K562 (cell line): Measurements from ENCODE around the gene PPP1R3G. TPM values are rescaled to one million over a fixed set of nuclear protein-coding genes. Genes with fewer than 3 reads are reported as not detected.

Experiments used
- ATAC-seq: fragments of 200-7000 bp; cut with Tn5 transposase; 3 replicates; pipeline ENCODE4 v1.9.1; 2020; ENCODE audit warnings: moderate library complexity
- BruUV-seq: library from RNA; stranded (reverse); fragments of 400-500 nt; replicated peaks from 2 replicates; lab custom pipeline; 2021; lab: Mats Ljungman, UMichigan
- CTCF ChIA-PET: fragments of 300-600 bp; formaldehyde crosslinking; extraction: SDS; loops from one replicate; lab custom pipeline; 2021; ENCODE audit warnings: low intra/inter-chr PET ratio; lab: Yijun Ruan, JAX
- POLR2A ChIA-PET: fragments of 300-600, 350-650 bp; sonication (Branson Sonifier 250); formaldehyde crosslinking; extraction: SDS; loops from one replicate; lab custom pipeline; 2021; ENCODE audit warnings: antibody characterized with exemption, inconsistent platforms; lab: Yijun Ruan, JAX
- DNase-seq, 4 experiments: peaks; one replicate each; pipeline versions ENCODE4 v3.0.0 to v3.0.0-alpha.2; 2011 to 2018; ENCODE audit warnings: low spot score in 3 of 4, mixed read lengths in 3 of 4; ENCODE audit errors: extremely low read depth in 1 of 4
- FAIRE-seq: peaks from 2 replicates; lab custom pipeline; 2011; peaks lifted over from hg19 to GRCh38; lab: Jason Lieb, UNC
- H2AFZ ChIP-seq: 2 replicates; pipeline ENCODE4 v1.6.0; 2011; ENCODE audit warnings: low read depth, low read length, control low read depth, inconsistent platforms
- H3K27ac ChIP-seq: fragments of 200-600 bp; 3 replicates; pipeline ENCODE4 v1.8.0; 2011; ENCODE audit warnings: low read depth, mild to moderate bottlenecking, control low read depth, inconsistent platforms, low read length, moderate library complexity, mixed read lengths; ENCODE audit errors: extremely low read depth
- H3K27me3 ChIP-seq, 2 experiments: fragments of 300-600 bp in 1 of 2; 2 replicates in 1 of 2; 3 replicates in 1 of 2; pipeline versions ENCODE4 v1.6.0 to v1.8.0; 2011; ENCODE audit warnings: inconsistent platforms in 2 of 2, low read length in 2 of 2, mild to moderate bottlenecking in 1 of 2, mixed read lengths in 1 of 2, moderate library complexity in 1 of 2; ENCODE audit not compliant: control insufficient read depth in 2 of 2, insufficient read depth in 2 of 2
- H3K36me3 ChIP-seq: fragments of 300-600 bp; 3 replicates; pipeline ENCODE4 v1.8.0; 2011; ENCODE audit warnings: mild to moderate bottlenecking, low read length, inconsistent platforms; ENCODE audit not compliant: control insufficient read depth, insufficient read depth
- H3K4me1 ChIP-seq, 2 experiments: fragments of 200-600 bp in 1 of 2; replicated peaks in 1 of 2; 2 replicates in 1 of 2; 3 replicates in 1 of 2; pipeline versions ENCODE4 v1.5.1 to v1.8.0; 2011; ENCODE audit warnings: inconsistent platforms in 2 of 2, low read length in 2 of 2, mild to moderate bottlenecking in 1 of 2, mixed read lengths in 1 of 2, moderate library complexity in 1 of 2; ENCODE audit not compliant: control insufficient read depth in 2 of 2, insufficient read depth in 2 of 2
- H3K4me2 ChIP-seq: 2 replicates; pipeline ENCODE4 v1.6.1; 2011; ENCODE audit warnings: low read length, control low read depth, inconsistent platforms, mixed read lengths; ENCODE audit not compliant: insufficient read depth
- H3K4me3 ChIP-seq: fragments of 200-600 bp; sonication (generic), shearing (Covaris generic); 2 replicates; pipeline ENCODE4 v1.5.1; 2016; ENCODE audit warnings: control low read depth, inconsistent platforms
- H3K79me2 ChIP-seq: fragments of 200-600 bp; 3 replicates; pipeline ENCODE4 v1.8.0; 2011; ENCODE audit warnings: low read length, inconsistent platforms; ENCODE audit not compliant: control insufficient read depth, insufficient read depth
- H3K9ac ChIP-seq, 2 experiments: 2 replicates each; pipeline versions ENCODE4 v1.6.0 to v1.6.1; 2011; ENCODE audit warnings: low read depth in 2 of 2, low read length in 2 of 2, control low read depth in 1 of 2, inconsistent platforms in 1 of 2, mild to moderate bottlenecking in 1 of 2, mixed read lengths in 1 of 2; ENCODE audit not compliant: insufficient read depth in 1 of 2
- H3K9me1 ChIP-seq: one replicate; pipeline ENCODE4 v1.6.0; 2011; ENCODE audit warnings: inconsistent platforms, mild to moderate bottlenecking, low read length, moderate library complexity; ENCODE audit not compliant: control insufficient read depth, insufficient read depth
- H3K9me3 ChIP-seq: replicated peaks from 2 replicates; pipeline ENCODE4 v1.5.1; 2011; ENCODE audit warnings: low read depth, low read length, inconsistent platforms; ENCODE audit not compliant: control insufficient read depth, insufficient read depth
- H4K20me1 ChIP-seq: replicated peaks from 2 replicates; pipeline ENCODE4 v1.6.1; 2011; ENCODE audit warnings: low read length, inconsistent platforms, mixed read lengths; ENCODE audit not compliant: control insufficient read depth, insufficient read depth
- GABPB2 ChIP-seq: fragments of 250-450 bp; sonication (Bioruptor Pico); conservative IDR thresholded peaks from 2 replicates; pipeline ENCODE4 v1.5.1; 2021; ENCODE audit warnings: mild to moderate bottlenecking
- RBM34 ChIP-seq: fragments of 200-400 bp; formaldehyde crosslinking; IDR thresholded peaks from 2 replicates; pipeline ENCODE4 v1.6.1; 2018; ENCODE audit warnings: low read length, borderline replicate concordance; ENCODE audit not compliant: insufficient read depth
- RBM39 ChIP-seq: fragments of 200-400 bp; formaldehyde crosslinking; optimal IDR thresholded peaks from 2 replicates; pipeline ENCODE3; 2018; ENCODE audit warnings: low read depth, low read length
- REST ChIP-seq, 2 experiments: fragments of 450-650 bp; formaldehyde crosslinking in 1 of 2; IDR thresholded peaks; 2 replicates each; pipeline versions ENCODE4 v1.4.0 to v1.6.1; 2014 to 2020; ENCODE audit warnings: mild to moderate bottlenecking in 2 of 2, borderline replicate concordance in 1 of 2, low read depth in 1 of 2
- ZNF766 ChIP-seq: fragments of 200-800 bp; sonication (Bioruptor generic); conservative IDR thresholded peaks from 2 replicates; pipeline ENCODE4 v1.6.1; 2016; ENCODE audit warnings: missing genetic modification characterization, missing compliant biosample characterization
- WGBS: fragments of 100-300 bp; shearing (Covaris generic); methylation state at CpG from one replicate; pipeline ENCODE4 v1.1.6; 2016; ENCODE audit warnings: low coverage, mixed read lengths; ENCODE audit not compliant: insufficient coverage; ENCODE audit errors: missing lambda C conversion rate; 5-methylcytosine and 5-hydroxymethylcytosine counted together
- in situ Hi-C: fragments of 300-500 bp; cut with MboI; formaldehyde crosslinking; loops from 4 replicates; pipeline ENCODE4 v1.15.0; 2018; ENCODE audit warnings: inconsistent platforms, mixed read lengths
- intact Hi-C: fragments of 100-400 bp; cut with micrococcal nuclease; formaldehyde crosslinking; loops from 2 replicates; pipeline ENCODE4 v1.14.2; 2022
- polyA plus RNA-seq, 8 experiments: library from polyadenylated mRNA; depleted of rRNA in 4 of 8; stranded (reverse) in 5 of 8; unstranded in 3 of 8; fragments of >200 nt; fragmentation: Nextera tagmentation in 2 of 8; fragmentation: Illumina TruSeq in 1 of 8; extraction: Ambion mirVana in 2 of 8; extraction: Trizol in 1 of 8; gene quantifications; 2 replicates each; pipeline versions ENCODE4 v1.2.1 to v1.2.3, GENCODE V29; 2011 to 2014; ENCODE audit warnings: inconsistent platforms in 1 of 8, missing spikeins in 1 of 8
- total RNA-seq, 7 experiments: library from RNA; depleted of rRNA in 6 of 7; stranded (reverse); fragments of >200 nt in 6 of 7; fragmentation: Illumina TruSeq in 2 of 7; extraction: Trizol in 2 of 7; gene quantifications; 2 replicates each; pipeline versions ENCODE4 v1.2.1 to v1.2.3, GENCODE V29; 2011 to 2021; ENCODE audit warnings: low replicate concordance in 1 of 7

The PPP1R3G gene
- total and polyA plus RNA-seq, 9 of the 15 experiments (the other 6 are each of a cell fraction or from before 2014, with no cell fraction given) = 0.01 to 0.13 (median 0.01) TPM; not detected in 4

GRCh38 chr6:5055118-5055517, 30.0 kb upstream of the PPP1R3G start:
- no peak overlapping the region for H3K27ac ChIP-seq
- H4K20me1 ChIP-seq = no peaks in the 10 kb centered on the region
- DNase-seq (no peak), ATAC-seq (no peak), FAIRE-seq (no peak)
- intact Hi-C loops (loop anchor here (5.0 to 10.0 kb wide), 4 partner anchors 87 to 1492 kb away; no protein-coding TSS in a partner anchor), in situ Hi-C loops (no loop called here)
- TF ChIP-seq GABPB2 (CRISPR knock-in tag) (no peak), RBM34 (no peak), REST (IDR thresholded peaks at IDR 0.05; ENCODE audit: borderline replicate concordance) (peak; percentile 68), REST (CRISPR knock-in tag; IDR thresholded peaks at IDR 0.05; ENCODE audit: low read depth) (no peak), ZNF766 (peak; percentile 90), RBM39 (no peak)
- H3K9ac ChIP-seq = no peak overlapping the region
- H3K36me3 ChIP-seq = no peaks in the 10 kb centered on the region
- no peaks in the 10 kb centered on the region for H3K4me1 ChIP-seq
- peaks cover 0 to 14% of the 10 kb centered on the region in 2 experiments; a peak in 3 of 5 replicates for H3K27me3 ChIP-seq
- WGBS = 0% methylated on average over 4 of the region's 4 CpGs
- POLR2A ChIA-PET = no interaction called here
- no peaks in the 10 kb centered on the region for H3K9me1 ChIP-seq
- H3K4me3 ChIP-seq = no peak overlapping the region
- no peaks in the 10 kb centered on the region for H3K9me3 ChIP-seq
- H3K79me2 ChIP-seq = no peaks in the 10 kb centered on the region
- no TSS peak for BruUV-seq
- CTCF ChIA-PET = no interaction called here
- no peak overlapping the region for H3K4me2 ChIP-seq
- no peak overlapping the region for H2AFZ ChIP-seq
